A549 (cell line): ENCODE results near the gene CES4A.

Experiments
- CTCF ChIP-seq: fragments of >200 bp; sonication (Bioruptor Twin); formaldehyde crosslinking; IDR thresholded peaks from 3 replicates; pipeline ENCODE4 v1.5.1; 2016
- HDAC2 ChIP-seq: fragments of 200-600 bp; sonication (generic); IDR thresholded peaks from 2 replicates; pipeline ENCODE4 v1.6.1; 2016
- MAFK ChIP-seq: fragments of 450-650 bp; IDR thresholded peaks from 2 replicates; pipeline ENCODE4 v1.6.1; 2014; ENCODE audit not compliant: partially characterized antibody
- MYC ChIP-seq: IDR thresholded peaks from 2 replicates; pipeline ENCODE4 v1.6.1; 2012; ENCODE audit warnings: mild to moderate bottlenecking, inconsistent platforms, low read length, improper control_type of control experiment, borderline replicate concordance
- PHF8 ChIP-seq: fragments of 200-600 bp; sonication (generic); IDR thresholded peaks from 2 replicates; pipeline ENCODE4 v1.6.1; 2016; ENCODE audit warnings: low read depth, mild to moderate bottlenecking, antibody characterized with exemption, moderate library complexity, borderline replicate concordance
- POLR2A ChIP-seq: IDR thresholded peaks from 2 replicates; pipeline ENCODE4 v1.6.1; 2012; ENCODE audit warnings: mild to moderate bottlenecking, low read length
- RAD21 ChIP-seq, 2 experiments: fragments of >200 bp in 1 of 2; sonication (Bioruptor Twin) in 1 of 2; formaldehyde crosslinking in 1 of 2; IDR thresholded peaks in 1 of 2; conservative IDR thresholded peaks in 1 of 2; 2 replicates in 1 of 2; 3 replicates in 1 of 2; pipeline ENCODE4 v1.6.1; 2012 to 2018; ENCODE audit warnings: inconsistent platforms in 1 of 2
- RARB ChIP-seq: fragments of 250-450 bp; sonication (Bioruptor Pico); IDR thresholded peaks from 2 replicates; pipeline ENCODE4 v1.8.0; 2021; ENCODE audit warnings: mild to moderate bottlenecking, moderate library complexity
- RCOR1 ChIP-seq: fragments of 150-350 bp; IDR thresholded peaks from 2 replicates; pipeline ENCODE4 v1.6.1; 2014; ENCODE audit warnings: antibody characterized with exemption, low read length, low read depth
- REST ChIP-seq: fragments of 200-600 bp; sonication (generic); IDR thresholded peaks from 2 replicates; pipeline ENCODE4 v1.6.1; 2016; ENCODE audit warnings: antibody characterized with exemption, mild to moderate bottlenecking, moderate library complexity
- RFX5 ChIP-seq: fragments of 450-650 bp; IDR thresholded peaks from 2 replicates; pipeline ENCODE4 v1.7.1; 2014; ENCODE audit warnings: antibody characterized with exemption, mild to moderate bottlenecking, moderate library complexity
- ZC3H11A ChIP-seq: fragments of 450-650 bp; IDR thresholded peaks from 2 replicates; pipeline ENCODE4 v1.6.1; 2014; ENCODE audit warnings: antibody characterized with exemption, mild to moderate bottlenecking
- ZFP36 ChIP-seq: fragments of 450-650 bp; IDR thresholded peaks from 2 replicates; pipeline ENCODE4 v1.6.1; 2014; ENCODE audit warnings: borderline replicate concordance; ENCODE audit not compliant: partially characterized antibody

GRCh38 chr16:67013823-67014633, 25.6 kb downstream of the CES4A start:
- TF ChIP-seq CTCF (no peak; the same call in 1 of the 3 replicates), REST (no peak), PHF8 (no peak), POLR2A (no peak), ZFP36 (no peak), RARB (CRISPR knock-in tag) (no peak), ZC3H11A (no peak), HDAC2 (no peak), MYC (no peak), RAD21 (conservative IDR thresholded peaks at IDR 0.05 in 1 of 2, IDR thresholded peaks at IDR 0.05 in 1 of 2) (peak in 1 of 2 experiments; percentile 10; a peak in 1 of 5 replicates), MAFK (no peak), RCOR1 (no peak), RFX5 (no peak)
